ENCODE results near the gene LMAN2L.

Gene LMAN2L

DNA sequence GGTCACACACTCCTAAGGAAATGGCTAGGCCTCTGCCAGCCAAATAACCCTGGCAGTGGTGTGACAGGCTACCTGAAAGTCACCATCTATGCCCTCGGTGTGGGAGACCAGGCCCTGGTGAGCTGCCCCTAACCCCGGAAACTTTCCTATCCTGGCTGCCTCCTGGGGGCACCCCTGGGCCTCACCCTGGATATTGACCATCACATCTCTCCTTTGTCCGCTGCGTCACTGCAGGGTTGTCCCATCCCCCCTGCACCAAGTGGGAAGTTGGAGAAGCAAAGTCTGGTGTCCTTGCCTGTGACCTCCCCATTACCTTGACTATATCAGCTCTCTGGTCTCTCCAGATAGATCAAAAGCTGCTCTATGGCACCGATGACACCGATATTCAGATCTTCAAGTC is 78.5 kb downstream of the LMAN2L start:
- H3K4me3 ChIP-seq (ENCODE audit: low read depth, low read length), result no peak overlapping the region

DNA sequence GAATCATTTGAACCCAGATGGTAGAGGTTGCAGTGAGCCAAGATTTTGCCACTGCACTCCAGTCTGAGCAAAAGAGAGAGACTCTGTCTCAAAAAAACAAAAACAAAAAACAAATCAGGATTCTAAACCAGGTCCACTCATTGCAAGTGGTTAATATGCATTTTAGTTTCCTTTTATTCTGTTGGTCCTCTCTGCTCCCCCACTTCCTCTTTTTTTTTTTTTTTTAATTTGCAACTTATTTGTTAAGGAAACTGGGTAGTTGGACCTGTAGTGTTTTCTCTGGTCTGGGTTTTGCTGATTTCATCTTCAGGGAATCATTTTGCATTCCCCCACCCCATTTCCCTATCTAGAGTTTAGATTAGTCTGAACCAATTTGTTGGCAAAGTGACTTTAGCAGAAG is 83.3 kb downstream of the LMAN2L start:
- H3K4me3 ChIP-seq (ENCODE audit: low read depth, low read length), result no peak overlapping the region

Measured in iPS-11a (cell line).